WERI-Rb-1 (cell line): ENCODE results near the gene DDX10.

Experiments used
- DNase-seq: peaks from one replicate; pipeline ENCODE4 v3.0.0-alpha.2; 2020
- H3K27ac ChIP-seq: fragments of 250-450 bp; sonication (Bioruptor Pico); 2 replicates; pipeline ENCODE4 v1.5.1; 2020; ENCODE audit warnings: mild to moderate bottlenecking, moderate library complexity
- H3K27me3 ChIP-seq: fragments of 250-450 bp; sonication (Bioruptor Pico); 2 replicates; pipeline ENCODE4 v1.5.1; 2021; ENCODE audit warnings: mild to moderate bottlenecking, low read depth, moderate library complexity; ENCODE audit not compliant: insufficient read depth, severe bottlenecking
- H3K36me3 ChIP-seq: fragments of 250-450 bp; sonication (Bioruptor Pico); 2 replicates; pipeline ENCODE4 v1.5.1; 2020; ENCODE audit warnings: mild to moderate bottlenecking, moderate library complexity
- H3K4me3 ChIP-seq: 2 replicates; pipeline ENCODE4 v1.5.1; 2011; ENCODE audit warnings: low read depth, mild to moderate bottlenecking, control low read depth, low read length
- H3K9me3 ChIP-seq: fragments of 250-450 bp; sonication (Bioruptor Pico); 2 replicates; pipeline ENCODE4 v1.5.1; 2021; ENCODE audit warnings: mild to moderate bottlenecking, moderate library complexity; ENCODE audit not compliant: severe bottlenecking
- TF ChIP-seq, protein P1 (sequence below): IDR thresholded peaks from 2 replicates; pipeline ENCODE4 v1.5.1; 2011; ENCODE audit warnings: low read depth, mild to moderate bottlenecking, control low read depth, inconsistent platforms, low read length

The DDX10 gene

DNA sequence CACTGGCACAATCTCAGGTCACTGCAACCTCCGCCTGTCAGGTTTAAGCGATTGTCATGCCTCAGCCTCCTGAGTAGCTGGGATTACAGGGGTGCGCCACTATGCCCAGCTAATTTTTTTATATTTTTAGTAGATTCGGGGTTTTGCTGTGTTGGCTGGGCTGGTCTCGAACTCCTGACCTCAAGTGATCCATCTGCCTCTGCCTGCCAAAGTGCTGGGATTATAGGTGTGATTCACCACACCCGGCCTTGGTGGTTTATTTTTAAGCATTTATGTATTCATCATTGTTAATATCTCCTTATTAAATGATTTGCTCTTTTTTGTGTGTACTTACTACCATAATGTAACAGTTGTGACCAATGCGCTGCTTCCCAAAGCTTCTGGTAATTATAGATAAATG is 171.7 kb downstream of the DDX10 start:
- TF ChIP-seq, protein P1, sequence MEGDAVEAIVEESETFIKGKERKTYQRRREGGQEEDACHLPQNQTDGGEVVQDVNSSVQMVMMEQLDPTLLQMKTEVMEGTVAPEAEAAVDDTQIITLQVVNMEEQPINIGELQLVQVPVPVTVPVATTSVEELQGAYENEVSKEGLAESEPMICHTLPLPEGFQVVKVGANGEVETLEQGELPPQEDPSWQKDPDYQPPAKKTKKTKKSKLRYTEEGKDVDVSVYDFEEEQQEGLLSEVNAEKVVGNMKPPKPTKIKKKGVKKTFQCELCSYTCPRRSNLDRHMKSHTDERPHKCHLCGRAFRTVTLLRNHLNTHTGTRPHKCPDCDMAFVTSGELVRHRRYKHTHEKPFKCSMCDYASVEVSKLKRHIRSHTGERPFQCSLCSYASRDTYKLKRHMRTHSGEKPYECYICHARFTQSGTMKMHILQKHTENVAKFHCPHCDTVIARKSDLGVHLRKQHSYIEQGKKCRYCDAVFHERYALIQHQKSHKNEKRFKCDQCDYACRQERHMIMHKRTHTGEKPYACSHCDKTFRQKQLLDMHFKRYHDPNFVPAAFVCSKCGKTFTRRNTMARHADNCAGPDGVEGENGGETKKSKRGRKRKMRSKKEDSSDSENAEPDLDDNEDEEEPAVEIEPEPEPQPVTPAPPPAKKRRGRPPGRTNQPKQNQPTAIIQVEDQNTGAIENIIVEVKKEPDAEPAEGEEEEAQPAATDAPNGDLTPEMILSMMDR = no peak
- Histone ChIP-seq H3K36me3 (peaks cover 6% of the 10 kb centered on the region), H3K9me3 (no peaks in the 10 kb centered on the region), H3K4me3 (no peak overlapping the region), H3K27ac (no peak overlapping the region), H3K27me3 (no peaks in the 10 kb centered on the region)
- no peak for DNase-seq

DNA sequence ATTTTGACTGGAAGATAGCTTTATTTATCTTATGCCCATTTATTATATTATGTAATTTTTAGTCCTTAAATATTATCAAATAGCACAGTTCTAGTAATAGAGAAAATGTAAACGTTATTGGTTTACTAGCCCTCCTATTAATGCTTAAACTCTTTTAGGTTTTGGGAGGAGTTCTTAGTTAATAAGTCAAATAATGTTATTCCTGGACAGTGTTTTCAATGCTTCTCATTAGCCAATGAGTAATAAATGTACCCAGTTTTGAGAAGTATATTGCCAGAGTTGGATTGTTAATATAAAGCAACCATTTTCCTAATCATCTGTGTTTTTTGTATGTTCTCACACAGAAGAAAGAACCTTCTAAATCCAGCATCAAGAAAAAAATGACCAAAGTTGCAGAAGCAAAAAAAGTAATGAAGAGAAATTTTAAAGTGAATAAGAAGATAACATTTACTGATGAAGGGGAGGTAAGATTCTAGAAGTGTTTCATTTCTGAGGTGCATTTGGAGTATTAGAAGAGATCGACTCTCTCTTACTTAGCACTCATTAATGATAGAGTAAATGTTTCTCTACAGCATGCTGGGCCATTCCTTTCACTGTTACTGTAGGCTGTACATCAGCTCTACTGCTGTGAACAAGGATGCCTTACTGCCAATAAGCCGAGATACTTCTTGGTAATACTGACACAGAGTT is 173.4 kb downstream of the DDX10 start:
- no peak overlapping the region for H3K27ac ChIP-seq
- no peaks in the 10 kb centered on the region for H3K9me3 ChIP-seq
- no peak overlapping the region for H3K4me3 ChIP-seq
- no peak for DNase-seq
- H3K36me3 ChIP-seq = peaks cover 6% of the 10 kb centered on the region
- TF ChIP-seq, protein P1 = no peak
- H3K27me3 ChIP-seq = no peaks in the 10 kb centered on the region

DNA sequence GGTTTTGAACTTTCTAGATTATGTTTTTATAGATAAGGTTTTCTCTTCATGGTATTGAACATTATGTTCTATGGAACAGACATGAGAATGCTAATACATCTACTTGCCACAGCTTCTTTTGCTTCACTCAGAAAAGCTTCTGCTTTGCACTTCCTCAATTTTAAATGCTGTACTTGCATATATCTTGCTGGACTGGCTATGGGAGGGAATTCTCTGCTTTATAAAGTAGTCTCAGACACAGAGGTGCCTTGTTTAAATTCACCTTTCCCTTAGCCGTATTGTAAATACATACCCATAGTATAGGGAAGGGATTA is 173.9 kb downstream of the DDX10 start:
- no peak for DNase-seq
- Histone ChIP-seq H3K27ac (no peak overlapping the region), H3K4me3 (no peak overlapping the region), H3K9me3 (no peaks in the 10 kb centered on the region), H3K27me3 (no peaks in the 10 kb centered on the region), H3K36me3 (peaks cover 6% of the 10 kb centered on the region)
- TF ChIP-seq, protein P1 = no peak

DNA sequence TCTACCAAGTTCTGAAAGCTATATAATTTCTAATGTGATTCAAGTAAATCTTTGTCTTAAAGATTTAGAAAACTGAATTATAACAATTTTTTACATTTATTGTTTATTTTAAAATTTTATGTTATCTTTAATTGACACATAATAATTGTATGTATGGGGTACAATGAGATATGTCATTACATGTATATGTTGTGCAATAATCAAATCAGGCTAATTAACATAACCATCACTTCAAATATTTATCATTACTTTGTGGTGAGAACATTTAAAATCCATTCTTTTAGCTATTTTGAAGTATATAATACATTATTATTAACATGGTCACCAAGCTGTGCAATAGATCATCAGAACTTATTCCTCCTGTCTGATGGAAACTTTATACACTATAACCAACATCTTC is 181.1 kb downstream of the DDX10 start:
- H3K27me3 ChIP-seq = no peaks in the 10 kb centered on the region
- H3K9me3 ChIP-seq = no peaks in the 10 kb centered on the region
- no peak overlapping the region for H3K4me3 ChIP-seq
- TF ChIP-seq, protein P1 = no peak
- no peaks in the 10 kb centered on the region for H3K36me3 ChIP-seq
- H3K27ac ChIP-seq = no peak overlapping the region
- no peak for DNase-seq

DNA sequence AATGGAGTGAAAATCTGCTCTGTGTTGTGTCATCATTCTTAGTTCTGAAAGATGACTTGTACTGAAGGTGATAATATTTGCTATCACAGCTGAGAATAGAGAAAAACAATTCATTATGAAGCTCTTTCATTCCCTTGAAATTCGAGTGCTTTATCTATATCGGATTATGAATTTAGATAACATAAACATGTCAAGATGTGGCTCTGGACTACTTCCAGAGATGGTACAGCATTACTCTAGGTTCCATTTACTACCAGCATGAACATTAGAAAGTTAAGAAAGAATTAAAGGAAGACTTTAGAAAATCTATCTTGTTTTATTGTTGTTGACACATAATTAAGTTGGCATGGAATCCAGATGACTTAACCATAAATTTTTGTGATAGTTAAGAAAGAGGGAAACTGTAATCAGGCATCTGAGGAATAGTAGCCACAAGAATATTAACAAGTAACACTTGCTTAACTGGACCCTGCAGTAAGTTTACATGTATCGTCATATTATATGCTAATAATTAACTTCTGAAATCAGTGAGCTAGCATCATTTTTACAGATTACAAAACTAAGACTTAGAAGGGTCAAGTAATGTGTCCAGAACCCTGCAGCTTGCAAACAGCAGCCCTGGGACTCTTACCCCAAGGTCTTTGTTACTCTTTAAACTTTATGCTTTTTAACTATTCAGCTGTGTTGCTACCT is 182.6 kb downstream of the DDX10 start:
- TF ChIP-seq, protein P1 = no peak
- no peak for DNase-seq
- no peaks in the 10 kb centered on the region for H3K27me3 ChIP-seq
- H3K27ac ChIP-seq = no peak overlapping the region
- no peaks in the 10 kb centered on the region for H3K9me3 ChIP-seq
- no peaks in the 10 kb centered on the region for H3K36me3 ChIP-seq
- H3K4me3 ChIP-seq = no peak overlapping the region
